PC-9 (cell line): Measurements from ENCODE around the gene PEX14. TPM values are rescaled to one million over a fixed set of nuclear protein-coding genes. Genes with fewer than 3 reads are reported as not detected.

ENCODE experiments used
- BruUV-seq: library from RNA; stranded (reverse); fragments of 400-500 nt; replicated peaks from 2 replicates; lab custom pipeline; 2021; lab: Mats Ljungman, UMichigan
- CTCF ChIA-PET: fragments of 300-600 bp; sonication (Branson Sonifier 250); formaldehyde crosslinking; loops from one replicate; lab custom pipeline; 2022; ENCODE audit warnings: antibody characterized with exemption; lab: Charles Lee
- POLR2A ChIA-PET: fragments of 300-600 bp; sonication (Branson Sonifier 250); formaldehyde crosslinking; loops from one replicate; lab custom pipeline; 2022; ENCODE audit warnings: antibody characterized with exemption; ENCODE audit not compliant: unreplicated experiment; lab: Charles Lee
- DNase-seq, 2 experiments: peaks; one replicate each; pipeline versions ENCODE4 v3.0.0 to v3.0.0-alpha.2; 2015 to 2022; ENCODE audit warnings: mixed read lengths in 1 of 2
- H2AFZ ChIP-seq: fragments of 200-600 bp; sonication (generic); 2 replicates; pipeline ENCODE4 v1.8.1; 2017; ENCODE audit warnings: antibody characterized with exemption
- H3F3A ChIP-seq: fragments of 200-600 bp; sonication (generic); 2 replicates; pipeline ENCODE4 v1.8.1; 2017; ENCODE audit warnings: antibody characterized with exemption, mild to moderate bottlenecking, low read depth; ENCODE audit not compliant: insufficient read depth
- H3K27ac ChIP-seq: fragments of 200-600 bp; sonication (generic); 2 replicates; pipeline ENCODE4 v1.6.1; 2016; ENCODE audit warnings: mixed run types
- H3K27me3 ChIP-seq: fragments of 200-600 bp; sonication (generic); 2 replicates; pipeline ENCODE4 v1.6.1; 2016; ENCODE audit warnings: low read depth, mixed run types; ENCODE audit not compliant: insufficient read depth
- H3K36me3 ChIP-seq: fragments of 200-600 bp; sonication (generic); 2 replicates; pipeline ENCODE4 v1.6.1; 2016; ENCODE audit warnings: low read depth, mixed run types
- H3K4me1 ChIP-seq: fragments of 200-600 bp; sonication (generic); replicated peaks from 2 replicates; pipeline ENCODE4 v1.6.1; 2016; ENCODE audit warnings: mixed run types; ENCODE audit not compliant: insufficient read depth
- H3K4me2 ChIP-seq: fragments of 200-600 bp; sonication (generic); 2 replicates; pipeline ENCODE4 v1.6.1; 2017; ENCODE audit warnings: mixed run types
- H3K4me3 ChIP-seq: fragments of 200-600 bp; sonication (generic); 2 replicates; pipeline ENCODE4 v1.6.1; 2016; ENCODE audit warnings: mixed run types
- H3K79me2 ChIP-seq: fragments of 200-600 bp; sonication (generic); 2 replicates; pipeline ENCODE4 v1.6.1; 2017; ENCODE audit warnings: low read depth, mixed run types
- H3K9me2 ChIP-seq: fragments of 200-600 bp; sonication (generic); 2 replicates; pipeline ENCODE4 v1.8.1; 2017; ENCODE audit warnings: mild to moderate bottlenecking; ENCODE audit not compliant: insufficient read depth
- H3K9me3 ChIP-seq: fragments of 200-600 bp; sonication (generic); 2 replicates; pipeline ENCODE4 v1.8.1; 2016; ENCODE audit warnings: low read depth; ENCODE audit not compliant: insufficient read depth
- H4K20me1 ChIP-seq: fragments of 200-600 bp; sonication (generic); 2 replicates; pipeline ENCODE4 v1.8.1; 2017; ENCODE audit not compliant: insufficient read depth
- EZH2 ChIP-seq: fragments of 200-600 bp; sonication (generic); IDR thresholded peaks from 2 replicates; pipeline ENCODE4 v1.8.0; 2017; ENCODE audit warnings: antibody characterized with exemption, low read depth
- intact Hi-C: fragments of 100-400 bp; cut with micrococcal nuclease; formaldehyde crosslinking; loops from one replicate; pipeline ENCODE4 v1.10.0; 2022; ENCODE audit not compliant: unreplicated experiment
- total RNA-seq: library from RNA; stranded (reverse); gene quantifications from 2 replicates; pipeline ENCODE4 v1.2.3, GENCODE V29; 2021
- TF ChIP-seq, protein P1 (sequence below): fragments of 200-600 bp; sonication (generic); conservative IDR thresholded peaks from 2 replicates; pipeline ENCODE4 v1.6.1; 2017; ENCODE audit warnings: mixed run types, antibody characterized with exemption, mild to moderate bottlenecking, moderate library complexity

Gene PEX14
- total RNA-seq, 1 experiment from 2014 or later, result 28.3 TPM

DNA sequence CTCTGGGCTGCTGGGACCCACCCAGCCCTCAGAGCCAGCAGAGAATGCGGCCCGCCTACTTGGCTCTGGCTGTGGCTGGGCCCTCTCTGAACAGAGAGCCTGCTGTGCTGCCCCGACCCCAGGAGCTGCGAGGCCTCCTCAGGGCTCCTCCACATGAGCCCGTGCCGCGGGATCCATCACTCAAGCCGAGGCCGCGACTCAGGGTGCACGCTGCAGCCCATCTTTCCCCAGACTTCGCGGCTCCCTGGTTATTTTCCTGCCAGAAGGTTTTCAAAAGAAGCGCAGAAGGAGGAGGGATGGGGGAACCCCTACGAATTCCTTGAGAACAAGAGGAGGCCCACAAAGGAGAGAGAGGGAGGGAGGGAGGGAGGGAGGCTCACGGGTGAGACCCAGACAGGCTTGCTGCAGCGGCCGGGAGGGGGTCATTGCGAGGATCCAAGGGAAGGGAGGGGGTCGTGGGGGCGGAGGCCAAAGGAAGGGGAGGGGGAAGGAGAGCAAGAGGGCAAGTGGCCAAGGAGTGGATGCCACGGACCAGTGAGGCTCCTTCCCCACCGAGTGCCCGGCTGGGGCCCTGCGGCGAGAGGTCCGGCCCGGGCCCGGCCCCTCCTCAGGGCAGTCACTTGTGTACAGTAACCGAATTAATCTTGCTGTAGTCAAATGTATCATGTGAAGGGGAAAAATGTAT is 174.9 kb downstream of the PEX14 start:
- Histone ChIP-seq H3K27me3 (no peaks in the 10 kb centered on the region), H3K9me3 (no peaks in the 10 kb centered on the region), H3K9me2 (no peaks in the 10 kb centered on the region), H3K36me3 (no peaks in the 10 kb centered on the region), H3K4me1 (no peaks in the 10 kb centered on the region), H4K20me1 (no peaks in the 10 kb centered on the region), H3F3A (no peaks in the 10 kb centered on the region), H2AFZ (no peak overlapping the region), H3K4me3 (no peak overlapping the region), H3K79me2 (no peaks in the 10 kb centered on the region), H3K27ac (no peak overlapping the region), H3K4me2 (no peak overlapping the region)
- TF ChIP-seq, protein P1, sequence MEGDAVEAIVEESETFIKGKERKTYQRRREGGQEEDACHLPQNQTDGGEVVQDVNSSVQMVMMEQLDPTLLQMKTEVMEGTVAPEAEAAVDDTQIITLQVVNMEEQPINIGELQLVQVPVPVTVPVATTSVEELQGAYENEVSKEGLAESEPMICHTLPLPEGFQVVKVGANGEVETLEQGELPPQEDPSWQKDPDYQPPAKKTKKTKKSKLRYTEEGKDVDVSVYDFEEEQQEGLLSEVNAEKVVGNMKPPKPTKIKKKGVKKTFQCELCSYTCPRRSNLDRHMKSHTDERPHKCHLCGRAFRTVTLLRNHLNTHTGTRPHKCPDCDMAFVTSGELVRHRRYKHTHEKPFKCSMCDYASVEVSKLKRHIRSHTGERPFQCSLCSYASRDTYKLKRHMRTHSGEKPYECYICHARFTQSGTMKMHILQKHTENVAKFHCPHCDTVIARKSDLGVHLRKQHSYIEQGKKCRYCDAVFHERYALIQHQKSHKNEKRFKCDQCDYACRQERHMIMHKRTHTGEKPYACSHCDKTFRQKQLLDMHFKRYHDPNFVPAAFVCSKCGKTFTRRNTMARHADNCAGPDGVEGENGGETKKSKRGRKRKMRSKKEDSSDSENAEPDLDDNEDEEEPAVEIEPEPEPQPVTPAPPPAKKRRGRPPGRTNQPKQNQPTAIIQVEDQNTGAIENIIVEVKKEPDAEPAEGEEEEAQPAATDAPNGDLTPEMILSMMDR, result no peak
- TF ChIP-seq EZH2, result no peak
- intact Hi-C loops, result no loop called here
- no peak for DNase-seq
- POLR2A ChIA-PET, result no interaction called here
- CTCF ChIA-PET, result no interaction called here
- BruUV-seq, result no TSS peak

DNA sequence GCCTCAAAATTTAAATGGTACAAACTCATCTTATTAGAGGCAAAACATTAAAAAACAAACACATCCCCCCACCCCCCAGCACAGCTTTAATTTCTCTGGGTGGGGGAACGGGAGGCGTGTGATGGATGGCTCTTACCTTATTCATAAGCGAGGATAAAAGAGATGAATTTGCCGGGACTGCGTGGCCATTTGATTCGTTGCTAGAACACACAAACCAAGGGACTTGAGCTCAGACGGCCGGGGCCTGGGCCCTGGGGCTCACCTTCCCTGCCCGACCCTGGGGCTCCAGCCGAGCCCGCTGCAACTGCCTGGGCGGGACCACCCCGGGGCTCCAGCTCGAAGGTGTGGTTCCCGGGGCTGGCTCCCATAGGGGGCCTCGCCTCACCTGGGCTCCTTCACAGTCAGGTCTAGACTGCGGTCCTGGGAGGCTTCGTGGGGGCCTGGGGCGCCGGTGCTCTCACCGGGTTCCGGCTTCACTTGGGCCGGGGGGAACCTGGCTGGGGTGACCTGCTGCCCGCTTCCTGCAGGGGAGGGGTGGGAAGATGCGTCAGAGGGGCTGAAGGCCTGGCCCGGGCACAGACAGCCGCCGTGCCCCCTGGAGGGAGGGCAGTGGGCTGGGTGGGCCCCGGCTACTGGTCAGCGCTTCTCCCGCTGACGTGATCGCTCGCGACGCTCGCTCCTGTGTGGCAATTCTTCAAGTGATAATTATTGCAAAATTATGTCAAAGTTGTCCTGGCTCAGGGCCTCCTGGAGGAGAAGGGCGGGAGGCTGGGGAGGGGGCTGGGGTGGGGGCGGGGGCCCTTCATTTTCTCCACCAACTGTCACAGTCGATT is 176.0 kb downstream of the PEX14 start:
- CTCF ChIA-PET, result no interaction called here
- no peak overlapping the region for H3K27ac ChIP-seq
- H3K4me1 ChIP-seq, result no peaks in the 10 kb centered on the region
- H3K36me3 ChIP-seq, result no peaks in the 10 kb centered on the region
- no peaks in the 10 kb centered on the region for H3K9me2 ChIP-seq
- POLR2A ChIA-PET, result no interaction called here
- no peak overlapping the region for H3K4me2 ChIP-seq
- no peaks in the 10 kb centered on the region for H3F3A ChIP-seq
- no peaks in the 10 kb centered on the region for H3K79me2 ChIP-seq
- no peak for TF ChIP-seq EZH2
- TF ChIP-seq, protein P1, result no peak
- H3K4me3 ChIP-seq, result no peak overlapping the region
- no peaks in the 10 kb centered on the region for H4K20me1 ChIP-seq
- intact Hi-C loops, result no loop called here
- DNase-seq, result no peak
- no peaks in the 10 kb centered on the region for H3K9me3 ChIP-seq
- H3K27me3 ChIP-seq, result no peaks in the 10 kb centered on the region
- no TSS peak for BruUV-seq
- no peak overlapping the region for H2AFZ ChIP-seq

DNA sequence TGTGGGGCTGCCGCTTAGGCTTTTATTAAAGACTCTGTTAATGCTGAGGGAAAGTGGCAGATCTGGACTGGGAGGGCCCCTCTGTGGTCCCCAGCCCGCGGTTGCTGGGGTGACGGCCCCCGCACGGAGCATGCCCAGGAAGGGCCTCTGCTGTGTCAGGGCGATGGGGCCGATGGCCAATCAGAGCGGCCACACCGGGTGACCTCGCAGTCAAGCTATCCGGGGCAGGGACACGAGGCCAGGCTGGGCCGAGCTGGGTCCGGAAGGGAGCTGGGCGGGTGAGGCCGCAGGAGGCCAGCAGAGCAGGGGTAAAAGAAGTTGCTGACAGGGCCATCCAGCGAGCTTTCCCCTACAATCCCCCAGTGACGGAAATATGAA is 176.6 kb downstream of the PEX14 start:
- no TSS peak for BruUV-seq
- intact Hi-C loops, result no loop called here
- H3K4me3 ChIP-seq, result no peak overlapping the region
- H3K4me1 ChIP-seq, result no peaks in the 10 kb centered on the region
- no peak for TF ChIP-seq EZH2
- TF ChIP-seq, protein P1, result no peak
- DNase-seq, result no peak
- ChIA-PET CTCF (no interaction called here), POLR2A (no interaction called here)
- no peak overlapping the region for H3K4me2 ChIP-seq
- no peak overlapping the region for H2AFZ ChIP-seq
- H3K27ac ChIP-seq, result no peak overlapping the region
- no peaks in the 10 kb centered on the region for H3K9me2 ChIP-seq
- H4K20me1 ChIP-seq, result no peaks in the 10 kb centered on the region
- no peaks in the 10 kb centered on the region for H3K36me3 ChIP-seq
- H3K9me3 ChIP-seq, result no peaks in the 10 kb centered on the region
- no peaks in the 10 kb centered on the region for H3F3A ChIP-seq
- no peaks in the 10 kb centered on the region for H3K27me3 ChIP-seq
- no peaks in the 10 kb centered on the region for H3K79me2 ChIP-seq
